NCI-H2196 treated with DMSO at 0.1 percent for 48 hours (cell line): ENCODE measurements around the gene CNGB1.
"Not testable (repeated sequence)": the region's sequence is repeated elsewhere in the genome, so short reads cannot be mapped to it uniquely, and the experiment has no call there.

Experiments
- DNase-seq: peaks from one replicate; lab custom pipeline; 2025; ENCODE audit not compliant: unreplicated experiment; lab: John Stamatoyannopoulos, UW

The CNGB1 gene

GRCh38 chr16:57890752-57891111, 80.2 kb downstream of the CNGB1 start:
- no peak for DNase-seq

- DNase-seq = no peak
Measured at GRCh38 chr16:57889960-57890751, 80.8 kb downstream of the CNGB1 start.

- DNase-seq = no peak
Measured at GRCh38 chr16:57889522-57889921, 81.4 kb downstream of the CNGB1 start.

GRCh38 chr16:57889111-57889510, 81.8 kb downstream of the CNGB1 start:
- no peak for DNase-seq

GRCh38 chr16:57888128-57888527, 82.8 kb downstream of the CNGB1 start:
- no peak for DNase-seq

- no peak for DNase-seq
Measured at GRCh38 chr16:57887711-57888110, 83.2 kb downstream of the CNGB1 start.

GRCh38 chr16:57886427-57886826, 84.5 kb downstream of the CNGB1 start:
- no peak for DNase-seq

- DNase-seq = no peak
Measured at GRCh38 chr16:57884655-57885133, 86.2 kb downstream of the CNGB1 start.

GRCh38 chr16:57883953-57884654, 86.8 kb downstream of the CNGB1 start:
- DNase-seq = no peak

GRCh38 chr16:57883480-57883879, 87.4 kb downstream of the CNGB1 start:
- DNase-seq = no peak

GRCh38 chr16:57882792-57883191, 88.1 kb downstream of the CNGB1 start:
- no peak for DNase-seq

- DNase-seq = no peak
Measured at GRCh38 chr16:57882206-57882605, 88.7 kb downstream of the CNGB1 start.

- no peak for DNase-seq
Measured at GRCh38 chr16:57878586-57878985, 92.3 kb downstream of the CNGB1 start.

- DNase-seq = no peak
Measured at GRCh38 chr16:57876210-57876609, 94.7 kb downstream of the CNGB1 start.

GRCh38 chr16:57875347-57875746, 95.6 kb downstream of the CNGB1 start:
- no peak for DNase-seq

- DNase-seq = no peak
Measured at GRCh38 chr16:57873218-57873617, 97.7 kb downstream of the CNGB1 start.

GRCh38 chr16:57872764-57873163, 98.2 kb downstream of the CNGB1 start:
- DNase-seq = not testable (repeated sequence)

- DNase-seq = no peak
Measured at GRCh38 chr16:57871456-57871855, 99.5 kb downstream of the CNGB1 start.

- no peak for DNase-seq
Measured at GRCh38 chr16:57870753-57871454, 100.0 kb downstream of the CNGB1 start.

- no peak for DNase-seq
Measured at GRCh38 chr16:57868913-57869520, 101.9 kb downstream of the CNGB1 start.

GRCh38 chr16:57867000-57867561, 103.8 kb downstream of the CNGB1 start:
- DNase-seq = no peak
